Heart right ventricle (tissue), 16 donors: ENCODE measurements around the gene HEBP2. TPM values are rescaled to one million over a fixed set of nuclear protein-coding genes. Genes with fewer than 3 reads are reported as not detected.

Source experiments
- ATAC-seq, 8 donors: fragments of 200-7000 bp; cut with Tn5 transposase; one replicate each; pipeline ENCODE4 v1.9.1; 2020; ENCODE audit warnings: mild to moderate bottlenecking in 8 of 8, moderate library complexity in 8 of 8, moderate number of reproducible peaks in 1 of 8
- DNase-seq, 2 donors: peaks; one replicate each; pipeline ENCODE4 v3.0.0-alpha.2; 2020
- H3K27ac ChIP-seq, 10 donors: fragments of 200-600 bp; sonication (generic) in 2 of 10; one replicate each; pipeline versions ENCODE4 v1.5.0 to v1.8.0; 2020 to 2022; ENCODE audit warnings: mild to moderate bottlenecking in 3 of 10
- H3K27me3 ChIP-seq, 7 donors: fragments of 200-600 bp; one replicate each; pipeline ENCODE4 v1.8.0; 2021 to 2022; ENCODE audit warnings: mild to moderate bottlenecking in 2 of 7
- H3K36me3 ChIP-seq, 9 donors: fragments of 200-600 bp; sonication (generic) in 1 of 9; one replicate each; pipeline versions ENCODE4 v1.5.0 to v1.8.0; 2020 to 2022; ENCODE audit warnings: mild to moderate bottlenecking in 2 of 9
- H3K4me1 ChIP-seq, 9 donors: fragments of 200-600 bp; sonication (generic) in 1 of 9; one replicate each; pipeline versions ENCODE4 v1.5.0 to v1.8.0; 2020 to 2022; ENCODE audit warnings: mild to moderate bottlenecking in 4 of 9
- H3K4me3 ChIP-seq, 10 donors: fragments of 200-600 bp; sonication (generic) in 2 of 10; one replicate each; pipeline versions ENCODE4 v1.5.0 to v1.8.0; 2020 to 2022; ENCODE audit warnings: mild to moderate bottlenecking in 7 of 10, moderate library complexity in 2 of 10
- H3K9me3 ChIP-seq, 11 donors: fragments of 200-600 bp in 10 of 11; sonication (generic) in 2 of 11; one replicate each; pipeline versions ENCODE4 v1.5.0 to v1.8.0; 2013 to 2022; ENCODE audit warnings: mild to moderate bottlenecking in 2 of 11, control low read depth in 1 of 11, moderate library complexity in 1 of 11
- WGBS, 2 donors: extraction: QIAGEN DNeasy Blood & Tissue Kit; methylation state at CpG; one replicate each; pipeline ENCODE4 v1.1.7; 2013; ENCODE audit warnings: inconsistent platforms in 1 of 2; 5-methylcytosine and 5-hydroxymethylcytosine counted together
- intact Hi-C, 10 donors: fragments of 100-400 bp; cut with DNase I; formaldehyde crosslinking; loops; one replicate each; pipeline versions ENCODE4 v1.11.1 to v1.14.2; 2022
- polyA plus RNA-seq, 2 donors: library from polyadenylated mRNA; stranded (reverse); fragments of 200-250 nt; gene quantifications; one replicate each; pipeline ENCODE4 v1.2.3, GENCODE V29; 2013
- total RNA-seq, 10 donors: library from RNA; stranded (reverse); fragmentation: NEBNext Ultra II Directional in 3 of 10; extraction: Animal tissue kit (Norgen Biotek cat#: 25700) in 3 of 10; gene quantifications; one replicate each; pipeline versions ENCODE4 v1.2.1 to v1.2.4, GENCODE V29; 2021 to 2023
- TF ChIP-seq, protein P1 (sequence below), 9 donors: fragments of 200-600 bp; sonication (generic) in 2 of 9; IDR thresholded peaks; one replicate each; pipeline versions ENCODE4 v1.5.0 to v1.8.0; 2021 to 2022; ENCODE audit warnings: antibody characterized with exemption in 9 of 9, mild to moderate bottlenecking in 5 of 9, moderate library complexity in 1 of 9
- donor health status: Arrhythmogenic right ventricular cardiomyopathy.
- donor health status: ischemic (EF 13 %, LVEDD 7.1; RV severe dilation, severe dysfunction).
- donor health status: healthy with polysubstance abuse.
- donor health status: DM: no; HTN: yes; CAD: no.
- donor health status: DM: no; HTN: no; CAD: no.
- donor health status: ischemic (EF 25% LVEDD 6.9; RV normal size, moderate dysfunction).
- donor health status: ischemic (EF 25% LVEDD 5.7; RV mildly dilated, moderate dysfunction).
- donor health status: healthy.
- donor health status: DM: yes; HTN: yes; CAD: no.
- donor health status: Ischemic cardiomyopathy.
- donor health status: ischemic (EF 35%, LVEDD 5.7; RV mildly dilated, moderate dysfunction).
- donor health status: nonischemic (EF 11% LVEDD 7.7; RV severe dilation, severe dysfunction).
- donor health status: DM: yes; HTN: yes; CAD: no.
- donor health status: PGD.
- donor health status: ischemic (EF 29% LVEDD 5.4; RV normal size, mild dysfunction).
- donor health status: nonischemic (EF 23%, LVEDD 6.1; RV moderate dilation, normal function).

Gene HEBP2
- total and polyA plus RNA-seq, 12 donors = 44.1 to 123 (median 100) TPM

DNA sequence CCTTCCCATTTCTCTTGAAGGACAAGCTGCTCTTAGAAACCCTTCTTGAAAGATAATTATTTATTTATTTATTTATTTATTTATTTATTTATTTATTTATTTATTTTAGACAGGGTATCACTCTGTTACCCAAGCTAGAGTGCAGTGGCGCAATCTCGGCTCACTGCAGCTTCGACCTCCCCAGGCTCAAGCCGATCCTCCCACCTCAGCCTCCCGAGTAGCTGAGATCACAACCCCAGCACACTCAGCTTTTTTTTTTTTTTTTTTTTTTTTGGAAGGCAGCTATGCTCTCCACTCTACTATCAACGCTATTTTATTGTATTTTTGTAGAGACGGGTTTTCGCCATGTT, 1.2 kb upstream of the HEBP2 start:
- Histone ChIP-seq H3K27me3 (no peaks in the 10 kb centered on the region), H3K4me1 (peaks cover 0 to 28% (median 20%) of the 10 kb centered on the region in 9 donors), H3K4me3 (peak overlapping the region in 8 of 10 donors; percentile 63 to 92 (median 84)), H3K36me3 (peaks cover 0 to 25% (median 17%) of the 10 kb centered on the region in 9 donors), H3K9me3 (no peaks in the 10 kb centered on the region), H3K27ac (peak overlapping the region in 7 of 10 donors; percentile 86 to 98 (median 95))
- DNase-seq (no peak), ATAC-seq (no peak)
- 90 to 97% methylated on average over 8 of the region's 8 CpGs for WGBS, 2 donors
- TF ChIP-seq, protein P1, sequence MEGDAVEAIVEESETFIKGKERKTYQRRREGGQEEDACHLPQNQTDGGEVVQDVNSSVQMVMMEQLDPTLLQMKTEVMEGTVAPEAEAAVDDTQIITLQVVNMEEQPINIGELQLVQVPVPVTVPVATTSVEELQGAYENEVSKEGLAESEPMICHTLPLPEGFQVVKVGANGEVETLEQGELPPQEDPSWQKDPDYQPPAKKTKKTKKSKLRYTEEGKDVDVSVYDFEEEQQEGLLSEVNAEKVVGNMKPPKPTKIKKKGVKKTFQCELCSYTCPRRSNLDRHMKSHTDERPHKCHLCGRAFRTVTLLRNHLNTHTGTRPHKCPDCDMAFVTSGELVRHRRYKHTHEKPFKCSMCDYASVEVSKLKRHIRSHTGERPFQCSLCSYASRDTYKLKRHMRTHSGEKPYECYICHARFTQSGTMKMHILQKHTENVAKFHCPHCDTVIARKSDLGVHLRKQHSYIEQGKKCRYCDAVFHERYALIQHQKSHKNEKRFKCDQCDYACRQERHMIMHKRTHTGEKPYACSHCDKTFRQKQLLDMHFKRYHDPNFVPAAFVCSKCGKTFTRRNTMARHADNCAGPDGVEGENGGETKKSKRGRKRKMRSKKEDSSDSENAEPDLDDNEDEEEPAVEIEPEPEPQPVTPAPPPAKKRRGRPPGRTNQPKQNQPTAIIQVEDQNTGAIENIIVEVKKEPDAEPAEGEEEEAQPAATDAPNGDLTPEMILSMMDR (IDR thresholded peaks at IDR 0.05) = no peak
- intact Hi-C loops = loop anchor here in 9 of 10 donors (5.0 to 10.0 kb wide), 7 partner anchors 96 to 288 kb away; no protein-coding TSS in a partner anchor

DNA sequence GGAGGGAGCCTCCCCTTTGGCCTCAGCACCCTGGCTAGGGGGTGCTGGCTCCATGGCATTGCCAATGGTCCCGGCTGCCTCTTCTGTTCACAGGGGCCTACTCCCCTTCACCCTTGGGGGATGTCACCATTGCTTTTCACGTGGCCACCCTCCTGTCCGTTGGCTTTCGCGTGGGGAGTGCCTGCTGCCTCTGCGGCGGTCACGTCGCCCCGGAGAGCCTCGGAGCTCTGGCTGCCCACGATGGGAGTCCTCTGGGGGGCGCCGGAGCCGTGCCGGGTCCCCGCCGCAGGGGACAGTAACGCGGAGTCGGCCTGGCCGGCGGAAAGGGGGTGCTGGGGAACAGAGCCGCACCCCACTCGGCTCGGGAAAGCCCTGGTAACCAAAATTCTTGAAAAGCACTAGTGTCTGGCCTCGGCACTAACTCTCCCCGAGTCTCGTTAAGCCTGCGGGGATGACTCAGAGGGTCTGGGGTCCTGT, 661 bp upstream of the HEBP2 start:
- Histone ChIP-seq H3K4me1 (peaks cover 0 to 28% (median 20%) of the 10 kb centered on the region in 9 donors), H3K4me3 (peak overlapping the region; percentile 43 to 92 (median 78)), H3K9me3 (no peaks in the 10 kb centered on the region), H3K27ac (peak overlapping the region; percentile 86 to 98 (median 95)), H3K27me3 (no peaks in the 10 kb centered on the region), H3K36me3 (peaks cover 0 to 31% (median 19%) of the 10 kb centered on the region in 9 donors)
- intact Hi-C loops = loop anchor here in 9 of 10 donors (5.0 to 10.0 kb wide), 7 partner anchors 96 to 289 kb away; no protein-coding TSS in a partner anchor
- DNase-seq (peak; percentile 45 to 60), ATAC-seq (peak; percentile 30 to 74 (median 62))
- WGBS, 2 donors = 1% methylated on average over 30 of the region's 30 CpGs
- TF ChIP-seq, protein P1 (IDR thresholded peaks at IDR 0.05) = peak in 6 of 9 donors; percentile 8 to 55 (median 38)

DNA sequence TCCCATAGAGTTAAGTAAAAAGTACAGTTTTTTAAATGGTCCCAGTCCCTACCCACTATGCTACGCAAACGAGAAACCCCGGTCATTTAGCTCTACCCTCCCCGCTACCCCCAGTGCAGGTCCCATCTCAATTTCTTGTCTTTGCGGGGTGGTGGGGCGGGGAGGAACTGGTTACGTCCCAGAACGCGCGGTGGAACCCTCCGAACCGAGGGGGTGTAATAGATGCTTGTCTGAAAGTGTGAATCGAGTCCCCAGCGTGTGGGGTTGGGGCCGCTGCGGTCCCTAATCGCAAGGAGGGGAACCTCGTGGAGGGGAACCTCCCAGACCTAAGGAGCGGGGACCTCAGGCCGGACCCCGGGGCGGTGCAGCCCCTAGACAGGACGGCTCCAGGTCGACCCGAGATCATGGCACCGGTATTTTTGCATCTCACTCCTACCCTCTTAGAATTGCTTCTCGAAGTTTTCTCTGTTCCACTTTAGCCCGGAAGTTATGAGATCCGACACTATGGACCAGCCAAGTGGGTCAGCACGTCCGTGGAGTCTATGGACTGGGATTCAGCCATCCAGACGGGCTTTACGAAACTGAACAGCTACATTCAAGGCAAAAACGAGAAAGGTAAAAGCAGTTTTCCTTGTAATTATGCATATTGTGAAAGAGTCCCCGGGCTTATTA, 779 bp downstream of the HEBP2 start:
- Histone ChIP-seq H3K27me3 (no peaks in the 10 kb centered on the region), H3K4me1 (peaks cover 0 to 28% (median 20%) of the 10 kb centered on the region in 9 donors), H3K4me3 (peak overlapping the region; percentile 43 to 92 (median 78)), H3K27ac (peak overlapping the region; percentile 86 to 98 (median 95)), H3K9me3 (no peaks in the 10 kb centered on the region), H3K36me3 (peaks cover 0 to 45% (median 31%) of the 10 kb centered on the region in 9 donors)
- 5 to 6% methylated on average over 35 of the region's 35 CpGs for WGBS, 2 donors
- intact Hi-C loops = loop anchor here in 9 of 10 donors (5.0 to 10.0 kb wide), 9 partner anchors 98 to 367 kb away; partner anchors contain the start of gene CCDC28A (in 1 of the 9)
- peak; percentile 2 to 32 (median 10) for ATAC-seq
- TF ChIP-seq, protein P1 (IDR thresholded peaks at IDR 0.05) = no peak
- peak in 1 of 2 donors; percentile 32 for DNase-seq

DNA sequence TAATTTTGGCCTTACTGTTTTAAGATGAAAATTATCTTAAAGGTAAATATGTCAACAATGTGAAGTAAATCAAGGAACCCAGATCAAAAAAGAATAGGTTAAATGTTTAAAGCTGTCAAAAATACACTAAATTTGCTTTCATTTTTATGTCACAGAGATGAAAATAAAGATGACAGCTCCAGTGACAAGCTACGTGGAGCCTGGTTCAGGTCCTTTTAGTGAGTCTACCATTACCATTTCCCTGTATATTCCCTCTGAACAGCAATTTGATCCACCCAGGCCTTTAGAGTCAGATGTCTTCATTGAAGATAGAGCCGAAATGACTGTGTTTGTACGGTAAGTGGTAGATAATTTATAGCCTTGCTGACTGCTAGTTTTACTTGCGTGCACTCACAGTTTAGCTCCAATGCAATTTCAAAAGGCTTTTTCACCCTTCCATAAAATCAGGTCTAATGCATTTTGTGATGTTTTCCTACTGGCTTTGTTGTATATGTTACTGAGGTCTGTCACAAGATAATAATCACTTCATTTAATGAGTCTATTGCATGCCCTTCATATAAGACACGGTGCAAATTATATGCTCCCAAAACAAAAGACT, 1.9 kb downstream of the HEBP2 start:
- no peaks in the 10 kb centered on the region for H3K9me3 ChIP-seq
- H3K27ac ChIP-seq = peak overlapping the region in 1 of 10 donors; percentile 94
- WGBS, 2 donors = 86 to 88% methylated on average over 5 of the region's 5 CpGs
- DNase-seq = no peak
- TF ChIP-seq, protein P1 (IDR thresholded peaks at IDR 0.05) = no peak
- no peak overlapping the region for H3K4me3 ChIP-seq
- H3K27me3 ChIP-seq = no peaks in the 10 kb centered on the region
- peaks cover 0 to 32% (median 16%) of the 10 kb centered on the region in 9 donors for H3K4me1 ChIP-seq
- peaks cover 0 to 56% (median 32%) of the 10 kb centered on the region in 9 donors for H3K36me3 ChIP-seq
- intact Hi-C loops = loop anchor here in 7 of 10 donors (5.0 to 10.0 kb wide), 6 partner anchors 101 to 366 kb away; partner anchors contain the start of gene CCDC28A (in 1 of the 7)
- ATAC-seq = no peak
